ENCODE data around the gene CAPN3. TPM values are rescaled to one million over a fixed set of nuclear protein-coding genes. Genes with fewer than 3 reads are reported as not detected.

The CAPN3 gene
- 1.1 and 1.8 TPM in 2 replicates for polyA plus RNA-seq (2011; rRNA removed)
- 0.32 and 0.37 TPM in 2 replicates for polyA plus RNA-seq (2012; cell fraction: cytosol; rRNA removed)
- polyA plus RNA-seq (2012; cell fraction: nucleus; rRNA removed), result 2.3 and 3.5 TPM in 2 replicates
- polyA plus RNA-seq (2017; fragmentation: RNase III; extraction: RNeasy Plus Mini Kit Qiagen cat#74134 plus additional on column Dnase treatment), result 0.25 to 0.58 TPM (median 0.25 TPM) in 3 replicates
- polyA minus RNA-seq (2011; rRNA and poly(A)+ RNA removed), result 0.68 TPM in 1 of 2 replicates, not detected in the other

GRCh38 chr15:42359249-42359648 is at the start of gene CAPN3:
Gene CAPN3, plus strand, starts transcription at chr15:42359501. Its CDS starts 305 bp downstream, at chr15:42359806.
- POLR2A ChIA-PET, result no interaction called here
- WGBS (ENCODE audit: missing lambda C conversion rate), result 33% methylated on average over 1 of the region's 1 CpG
- no peak within 1 kb of the TSS for H3K4me2 ChIP-seq
- TF ChIP-seq NR3C1 (IDR thresholded peaks at IDR 0.05) (no peak), PBX3 (IDR thresholded peaks at IDR 0.05) (no peak), E2F6 (IDR thresholded peaks at IDR 0.05; ENCODE audit: borderline replicate concordance, low read depth) (no peak), PHF8 (IDR thresholded peaks at IDR 0.05; ENCODE audit: borderline replicate concordance, low read depth) (no peak), NFE2L2 (conservative IDR thresholded peaks at IDR 0.05; ENCODE audit: low read length) (no peak)
- no peak for FAIRE-seq
- no peak within 1 kb of the TSS for H3K4me3 ChIP-seq
- H3K4me1 ChIP-seq, result no peaks in the 10 kb centered on the region
- ATAC-seq, result no peak
- no peak for DNase-seq (ENCODE audit: low read depth in 1 of 2, low spot score in 1 of 2)
- CTCF ChIA-PET, result no interaction called here
- H3K27ac ChIP-seq, result no peak within 1 kb of the TSS
- H3K9me3 ChIP-seq, result no peaks in the 10 kb centered on the region

- H3K4me2 ChIP-seq, result no peak overlapping the region
- DNase-seq (ENCODE audit: low read depth in 1 of 2, low spot score in 1 of 2), result no peak
- ChIA-PET CTCF (interaction anchor here (1.4 kb wide), 1 partner anchor 15 kb away, joined by 3 read pairs; no protein-coding TSS in a partner anchor), POLR2A (no interaction called here)
- no peaks in the 10 kb centered on the region for H3K9me3 ChIP-seq
- 45% methylated on average over 3 of the region's 3 CpGs for WGBS (ENCODE audit: missing lambda C conversion rate)
- ATAC-seq, result no peak
- no peak for FAIRE-seq
- H3K4me1 ChIP-seq, result no peaks in the 10 kb centered on the region
- no peak overlapping the region for H3K27ac ChIP-seq
- TF ChIP-seq NFE2L2 (conservative IDR thresholded peaks at IDR 0.05; ENCODE audit: low read length) (no peak), HOXB5 (CRISPR knock-in tag; IDR thresholded peaks at IDR 0.05) (no peak), E2F6 (IDR thresholded peaks at IDR 0.05; ENCODE audit: borderline replicate concordance, low read depth) (no peak), RAD21 (conservative IDR thresholded peaks at IDR 0.05 in 1 of 2, IDR thresholded peaks at IDR 0.05 in 1 of 2) (no peak), RFX5 (IDR thresholded peaks at IDR 0.05) (no peak), MAZ (IDR thresholded peaks at IDR 0.05; ENCODE audit: borderline replicate concordance, low read depth, low read length) (no peak), JUNB (IDR thresholded peaks at IDR 0.05) (no peak), NPAS2 (CRISPR knock-in tag; IDR thresholded peaks at IDR 0.05; ENCODE audit: borderline replicate concordance) (no peak), FOXS1 (CRISPR knock-in tag; IDR thresholded peaks at IDR 0.05) (no peak), TP53 (CRISPR knock-in tag; IDR thresholded peaks at IDR 0.05) (no peak), HMGXB4 (CRISPR knock-in tag; IDR thresholded peaks at IDR 0.05; ENCODE audit: borderline replicate concordance) (no peak)
- no peak overlapping the region for H3K4me3 ChIP-seq
These were observed 45.8 kb upstream of the CAPN3 start for GRCh38 chr15:42313463-42313862.

- no peak overlapping the region for H3K27ac ChIP-seq
- WGBS (ENCODE audit: missing lambda C conversion rate), result 89% methylated on average over 1 of the region's 1 CpG
- ChIA-PET POLR2A (no interaction called here), CTCF (interaction anchor here (1.4 kb wide), 1 partner anchor 14 kb away, joined by 3 read pairs; no protein-coding TSS in a partner anchor)
- no peak for DNase-seq (ENCODE audit: low read depth in 1 of 2, low spot score in 1 of 2)
- no peak overlapping the region for H3K4me2 ChIP-seq
- no peak for ATAC-seq
- FAIRE-seq, result no peak
- TF ChIP-seq NR3C1 (IDR thresholded peaks at IDR 0.05), result no peak
- TF ChIP-seq EP300 (IDR thresholded peaks at IDR 0.05), result no peak
- no peak for TF ChIP-seq ESRRA (IDR thresholded peaks at IDR 0.05; ENCODE audit: borderline replicate concordance, low read length)
- no peak for TF ChIP-seq HOXB5 (CRISPR knock-in tag; IDR thresholded peaks at IDR 0.05)
- TF ChIP-seq HEYL (CRISPR knock-in tag; IDR thresholded peaks at IDR 0.05), result no peak
- no peak for TF ChIP-seq E2F6 (IDR thresholded peaks at IDR 0.05; ENCODE audit: borderline replicate concordance, low read depth)
- TF ChIP-seq EHF (CRISPR knock-in tag; IDR thresholded peaks at IDR 0.05), result no peak
- TF ChIP-seq CBX2 (IDR thresholded peaks at IDR 0.05; ENCODE audit: borderline replicate concordance, low read depth), result no peak
- TF ChIP-seq FOSB (CRISPR knock-in tag; IDR thresholded peaks at IDR 0.05), result no peak
- no peak for TF ChIP-seq CTCF (IDR thresholded peaks at IDR 0.05)
- TF ChIP-seq JUN (IDR thresholded peaks at IDR 0.05), result no peak
- no peaks in the 10 kb centered on the region for H3K4me1 ChIP-seq
- H3K4me3 ChIP-seq, result no peak overlapping the region
- H3K9me3 ChIP-seq, result no peaks in the 10 kb centered on the region
These were observed 44.5 kb upstream of the CAPN3 start for GRCh38 chr15:42314818-42315217.
